Naive thymus-derived CD8-positive, alpha-beta T cell (primary cell): ENCODE data around the gene SEC14L2. TPM values are rescaled to one million over a fixed set of nuclear protein-coding genes. Genes with fewer than 3 reads are reported as not detected.

Source experiments
- ATAC-seq, 2 donors: fragments of 150-1000 bp; cut with Tn5 transposase in 1 of 2; sonication (Bioruptor Pico), chemical (Tn5 transposase) in 1 of 2; 1 replicate in 1 of 2; 2 replicates in 1 of 2; pipeline ENCODE4 v1.10.0; 2021; ENCODE audit warnings: mild to moderate bottlenecking in 2 of 2, moderate library complexity in 2 of 2
- POLR2A ChIA-PET: fragments of 350-600 bp; sonication (Branson Sonifier 250); formaldehyde crosslinking; loops from one replicate; lab custom pipeline; 2021; ENCODE audit warnings: antibody characterized with exemption; lab: Charles Lee
- DNase-seq, 10 donors: peaks; one replicate each; pipeline versions ENCODE4 v3.0.0 to v3.0.0-alpha.2; 2020 to 2022
- H3K27ac Mint-ChIP-seq, 10 donors: one replicate each; pipeline ENCODE4 v1.8.0; 2020 to 2022; ENCODE audit warnings: mild to moderate bottlenecking in 10 of 10, mixed read lengths in 10 of 10, moderate library complexity in 4 of 10, inconsistent platforms in 1 of 10
- H3K27me3 Mint-ChIP-seq, 5 donors: one replicate each; pipeline ENCODE4 v1.8.0; 2021 to 2022; ENCODE audit warnings: mixed read lengths in 5 of 5
- H3K36me3 Mint-ChIP-seq, 3 donors: one replicate each; pipeline ENCODE4 v1.8.0; 2020 to 2022; ENCODE audit warnings: mixed read lengths in 3 of 3, mild to moderate bottlenecking in 2 of 3, inconsistent platforms in 1 of 3
- H3K4me1 Mint-ChIP-seq, 4 donors: one replicate each; pipeline ENCODE4 v1.8.0; 2021 to 2022; ENCODE audit warnings: mixed read lengths in 4 of 4
- H3K4me3 Mint-ChIP-seq, 10 donors: one replicate each; pipeline ENCODE4 v1.8.0; 2020 to 2022; ENCODE audit warnings: mild to moderate bottlenecking in 10 of 10, mixed read lengths in 10 of 10, moderate library complexity in 6 of 10, inconsistent platforms in 1 of 10
- H3K9me3 Mint-ChIP-seq, 9 donors: one replicate each; pipeline ENCODE4 v1.8.0; 2020 to 2022; ENCODE audit warnings: mixed read lengths in 9 of 9, mild to moderate bottlenecking in 3 of 9, inconsistent platforms in 1 of 9, moderate library complexity in 1 of 9
- polyA plus RNA-seq, 3 donors: library from polyadenylated mRNA; unstranded; fragments of 300-500 nt; fragmentation: Illumina TruSeq; gene quantifications; one replicate each; pipeline ENCODE4 v1.2.3, GENCODE V29; 2021
- total RNA-seq, 8 experiments: library from RNA in 2 of 8; stranded (reverse) in 2 of 8; gene quantifications; one replicate each; pipeline ENCODE4 v1.2.3 and lab custom pipeline; 2021 to 2026

SEC14L2 gene
- total and polyA plus RNA-seq, 5 experiments from 2014 or later = 16.8 to 25.9 (median 19.9) TPM

DNA sequence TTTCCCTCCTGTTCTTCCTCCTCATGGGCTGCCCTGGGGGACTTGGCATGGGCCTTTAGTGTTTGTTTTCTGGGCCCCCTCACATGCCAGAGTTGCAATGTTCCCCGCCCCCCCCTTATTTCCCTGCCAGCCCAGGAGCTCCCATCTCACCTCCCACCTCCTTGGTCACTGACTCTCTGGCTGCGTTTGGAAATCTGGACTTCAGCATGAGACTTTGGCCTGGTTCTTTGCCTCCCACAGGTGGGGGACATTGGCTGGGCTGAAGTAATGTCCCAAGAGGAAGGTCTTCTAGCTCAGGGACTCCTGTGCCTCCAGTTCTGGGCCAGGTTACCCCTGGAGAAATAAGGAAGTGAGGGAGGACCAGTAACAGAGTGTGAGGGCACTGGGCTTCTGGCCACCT lies 35.7 kb downstream of the SEC14L2 start:
- Mint-ChIP-seq H3K4me3 (no peak overlapping the region), H3K27ac (peak overlapping the region in 6 of 10 donors; percentile 65 to 100 (median 90)), H3K36me3 (peaks cover 7 to 13% (median 9%) of the 10 kb centered on the region in 3 donors), H3K27me3 (peaks cover 0 to 3% (median 0%) of the 10 kb centered on the region in 5 donors), H3K4me1 (peaks cover 15 to 31% (median 20%) of the 10 kb centered on the region in 4 donors), H3K9me3 (peaks cover 0 to 15% (median 11%) of the 10 kb centered on the region in 9 donors)
- ATAC-seq (no peak), DNase-seq (no peak)
- POLR2A ChIA-PET = interaction anchor here (5.1 to 6.4 kb wide), 2 partner anchors 8 to 35 kb away, joined by 32 to 89 read pairs; partner anchors contain the start of genes MTFP1 and SEC14L2

DNA sequence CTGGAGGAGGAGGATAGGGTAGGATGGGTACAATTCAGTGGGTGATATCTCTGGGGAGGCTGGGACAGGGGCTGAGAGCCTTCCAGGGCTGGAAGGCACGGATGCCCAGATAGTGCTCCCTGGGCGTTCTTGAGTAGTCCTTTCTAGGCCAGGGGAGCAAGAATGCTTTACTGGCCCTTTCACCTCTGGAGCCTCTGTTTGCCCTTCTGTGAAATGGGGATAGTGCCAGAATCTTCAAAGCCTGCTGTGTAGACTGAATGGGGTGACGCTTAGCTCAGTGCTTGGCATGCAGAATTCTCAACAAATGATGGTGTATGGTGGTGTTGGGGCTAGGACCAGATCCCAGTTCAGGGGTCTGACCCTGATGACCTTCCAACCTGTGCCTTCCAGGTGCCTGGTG lies 36.4 kb downstream of the SEC14L2 start:
- peaks cover 0 to 15% (median 11%) of the 10 kb centered on the region in 9 donors for H3K9me3 Mint-ChIP-seq
- ATAC-seq = no peak
- no peak overlapping the region for H3K4me3 Mint-ChIP-seq
- peak overlapping the region in 9 of 10 donors; percentile 65 to 100 (median 100) for H3K27ac Mint-ChIP-seq
- H3K4me1 Mint-ChIP-seq = peaks cover 15 to 29% (median 18%) of the 10 kb centered on the region in 4 donors
- DNase-seq = no peak
- H3K36me3 Mint-ChIP-seq = peaks cover 7 to 11% (median 10%) of the 10 kb centered on the region in 3 donors
- POLR2A ChIA-PET = interaction anchor here (1.7 to 6.4 kb wide), 3 partner anchors 9 to 40 kb away, joined by 4 to 89 read pairs (median 32); partner anchors contain the start of genes MTFP1 and SEC14L2
- H3K27me3 Mint-ChIP-seq = peaks cover 1 to 6% (median 3%) of the 10 kb centered on the region in 5 donors

DNA sequence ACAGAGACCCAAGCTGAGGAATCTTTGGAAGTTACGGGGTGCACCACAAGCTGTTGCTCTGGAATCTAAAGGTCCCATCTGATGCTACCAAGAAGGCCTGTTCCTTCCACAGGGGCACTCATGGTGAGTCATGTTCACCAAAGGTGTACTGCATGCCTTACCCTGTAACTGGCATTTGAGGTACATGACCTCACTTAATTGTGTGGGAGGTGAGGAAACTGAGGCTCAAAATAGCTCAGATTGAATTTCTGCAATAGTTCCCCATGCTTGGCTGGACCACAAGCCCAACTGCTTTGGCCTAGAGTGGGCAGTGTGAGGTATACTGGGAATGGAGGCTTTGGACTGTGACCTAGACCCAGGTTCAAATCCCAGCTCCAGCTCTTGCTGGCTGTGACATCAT lies 37.0 kb downstream of the SEC14L2 start:
- H3K36me3 Mint-ChIP-seq = peaks cover 5 to 16% (median 7%) of the 10 kb centered on the region in 3 donors
- no peak overlapping the region for H3K4me3 Mint-ChIP-seq
- DNase-seq (no peak), ATAC-seq (no peak)
- peak overlapping the region in 9 of 10 donors; percentile 74 to 100 (median 100) for H3K27ac Mint-ChIP-seq
- peaks cover 15 to 29% (median 18%) of the 10 kb centered on the region in 4 donors for H3K4me1 Mint-ChIP-seq
- POLR2A ChIA-PET = interaction anchor here (0.6 to 6.4 kb wide), 4 partner anchors 9 to 41 kb away, joined by 3 to 89 read pairs (median 18); partner anchors contain the start of genes MTFP1 and SEC14L2
- peaks cover 7 to 12% (median 8%) of the 10 kb centered on the region in 5 donors for H3K27me3 Mint-ChIP-seq
- H3K9me3 Mint-ChIP-seq = peaks cover 0 to 15% (median 12%) of the 10 kb centered on the region in 9 donors

DNA sequence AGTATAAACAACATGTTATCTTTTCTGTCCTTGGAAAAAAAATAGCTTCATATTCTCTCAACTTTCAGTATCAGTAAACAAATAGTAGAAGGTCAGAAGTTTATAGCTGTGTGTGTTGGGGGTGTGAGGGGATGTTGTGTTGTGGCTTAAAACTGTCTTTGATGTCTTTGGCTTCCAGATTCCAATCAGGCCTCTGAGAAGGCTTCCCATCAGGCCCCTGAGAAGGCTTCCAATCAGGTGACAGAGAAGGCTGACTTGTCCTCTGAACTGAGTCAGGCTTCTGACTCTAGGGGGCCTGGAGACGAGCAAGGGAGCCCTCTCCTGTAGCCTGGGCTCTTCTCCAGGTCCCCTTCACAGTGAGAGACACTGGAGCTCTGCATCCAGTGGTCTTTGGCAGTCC lies 38.0 kb downstream of the SEC14L2 start:
- peaks cover 0 to 16% (median 7%) of the 10 kb centered on the region in 3 donors for H3K36me3 Mint-ChIP-seq
- peak overlapping the region in 2 of 10 donors; percentile 73 to 77 for H3K4me3 Mint-ChIP-seq
- H3K4me1 Mint-ChIP-seq = peaks cover 15 to 29% (median 18%) of the 10 kb centered on the region in 4 donors
- ATAC-seq (peak in 1 of 2 donors; percentile 1), DNase-seq (no peak)
- POLR2A ChIA-PET = interaction anchor here (0.9 to 6.4 kb wide), 7 partner anchors 10 to 140 kb away, joined by 3 to 89 read pairs (median 3); partner anchors contain the start of genes MTFP1 and SEC14L2
- peak overlapping the region; percentile 74 to 100 (median 100) for H3K27ac Mint-ChIP-seq
- H3K9me3 Mint-ChIP-seq = peaks cover 0 to 15% (median 12%) of the 10 kb centered on the region in 9 donors
- H3K27me3 Mint-ChIP-seq = peaks cover 8 to 23% (median 10%) of the 10 kb centered on the region in 5 donors

DNA sequence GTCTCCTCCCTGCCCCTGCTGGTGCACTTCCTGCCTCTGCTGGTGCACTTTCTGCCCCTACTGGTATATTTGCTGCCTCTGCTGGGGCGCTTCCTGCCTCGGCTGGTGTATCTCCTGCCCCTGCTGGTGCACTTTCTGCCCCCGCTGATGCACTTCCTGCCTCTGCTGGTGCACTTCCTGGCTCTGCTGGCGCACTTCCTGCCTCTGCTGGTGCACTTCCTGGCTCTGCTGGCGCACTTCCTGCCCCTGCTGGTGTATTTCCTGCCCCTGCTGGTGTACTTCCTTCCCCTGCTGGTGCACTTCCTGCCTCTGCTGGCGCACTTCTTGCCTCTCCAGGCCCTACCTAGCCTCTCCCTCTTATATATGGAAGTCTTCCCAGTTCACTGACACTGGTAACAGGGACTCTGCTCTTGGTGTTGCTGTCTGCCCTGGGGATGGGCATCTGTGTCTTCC lies 38.9 kb downstream of the SEC14L2 start:
- POLR2A ChIA-PET = interaction anchor here (0.6 to 6.4 kb wide), 9 partner anchors 10 to 109 kb away, joined by 3 to 89 read pairs (median 4); partner anchors contain the start of genes CCDC157, MTFP1, SEC14L2 and SF3A1
- H3K27ac Mint-ChIP-seq = peak overlapping the region; percentile 94 to 100 (median 100)
- H3K36me3 Mint-ChIP-seq = peaks cover 0 to 16% (median 7%) of the 10 kb centered on the region in 3 donors
- peak overlapping the region; percentile 73 to 93 (median 84) for H3K4me3 Mint-ChIP-seq
- DNase-seq (peak; percentile 75 to 98 (median 92)), ATAC-seq (peak; percentile 91)
- peaks cover 0 to 15% (median 12%) of the 10 kb centered on the region in 9 donors for H3K9me3 Mint-ChIP-seq
- H3K4me1 Mint-ChIP-seq = peaks cover 12 to 23% (median 18%) of the 10 kb centered on the region in 4 donors
- peaks cover 13 to 30% (median 16%) of the 10 kb centered on the region in 5 donors for H3K27me3 Mint-ChIP-seq

DNA sequence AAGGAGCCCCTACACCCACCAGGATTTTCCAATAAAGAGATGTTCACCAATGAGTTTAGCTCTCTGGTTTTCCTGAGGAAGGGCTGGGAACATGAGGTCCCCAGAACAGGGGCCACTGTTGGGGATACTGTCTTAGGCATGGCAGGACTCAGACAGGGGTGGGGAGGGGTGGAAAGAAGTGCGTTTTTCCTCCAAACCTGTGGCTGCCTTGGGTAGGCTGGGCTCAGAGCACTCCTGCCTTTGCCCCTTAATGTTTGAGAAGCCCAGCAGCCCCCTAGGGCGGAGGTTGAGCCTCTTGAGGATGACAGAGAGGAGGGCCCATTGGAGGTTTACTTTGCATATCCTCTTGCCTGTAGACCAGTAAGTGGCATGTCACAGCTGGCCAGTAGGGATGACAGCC lies 39.4 kb downstream of the SEC14L2 start:
- peak in 1 of 10 donors; percentile 35 for DNase-seq
- POLR2A ChIA-PET = interaction anchor here (0.6 to 6.4 kb wide), 9 partner anchors 9 to 109 kb away, joined by 3 to 89 read pairs (median 4); partner anchors contain the start of genes CCDC157, MTFP1, SEC14L2 and SF3A1
- ATAC-seq = peak in 1 of 2 donors; percentile 2
- peak overlapping the region; percentile 94 to 100 (median 100) for H3K27ac Mint-ChIP-seq
- peak overlapping the region; percentile 73 to 93 (median 84) for H3K4me3 Mint-ChIP-seq
- peaks cover 12 to 23% (median 20%) of the 10 kb centered on the region in 4 donors for H3K4me1 Mint-ChIP-seq
- peaks cover 0 to 15% (median 12%) of the 10 kb centered on the region in 9 donors for H3K9me3 Mint-ChIP-seq
- peaks cover 0 to 16% (median 7%) of the 10 kb centered on the region in 3 donors for H3K36me3 Mint-ChIP-seq
- H3K27me3 Mint-ChIP-seq = peaks cover 17 to 34% (median 20%) of the 10 kb centered on the region in 5 donors

DNA sequence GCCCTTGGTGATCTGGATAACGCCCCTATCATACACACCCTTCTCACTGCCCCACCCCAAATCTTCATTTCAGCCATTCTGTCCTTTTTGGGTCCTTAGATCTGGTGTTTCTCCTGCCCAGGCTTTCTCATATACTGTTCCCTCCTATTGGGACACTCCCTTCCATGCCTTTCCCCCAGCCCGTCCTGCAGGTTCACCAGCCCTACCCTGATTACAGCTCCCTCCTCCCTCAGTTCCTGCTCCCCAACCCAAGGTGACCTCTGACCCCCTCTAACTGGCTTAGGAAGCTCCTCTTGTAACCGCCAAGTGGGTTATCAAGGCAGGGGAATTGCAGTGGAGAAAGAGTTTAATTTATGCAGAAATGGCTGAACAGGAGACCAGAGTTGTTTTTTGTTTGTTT lies 41.7 kb downstream of the SEC14L2 start:
- Mint-ChIP-seq H3K4me1 (peaks cover 17 to 38% (median 33%) of the 10 kb centered on the region in 4 donors), H3K4me3 (peak overlapping the region in 1 of 10 donors; percentile 1), H3K9me3 (peaks cover 0 to 31% (median 14%) of the 10 kb centered on the region in 9 donors), H3K36me3 (peaks cover 0 to 16% (median 11%) of the 10 kb centered on the region in 3 donors), H3K27ac (peak overlapping the region in 7 of 10 donors; percentile 19 to 100 (median 84)), H3K27me3 (peaks cover 27 to 52% (median 28%) of the 10 kb centered on the region in 5 donors)
- POLR2A ChIA-PET = interaction anchor here (0.7 kb wide), 1 partner anchor 644 kb away, joined by 3 read pairs; no protein-coding TSS in a partner anchor
- ATAC-seq = no peak
- no peak for DNase-seq

DNA sequence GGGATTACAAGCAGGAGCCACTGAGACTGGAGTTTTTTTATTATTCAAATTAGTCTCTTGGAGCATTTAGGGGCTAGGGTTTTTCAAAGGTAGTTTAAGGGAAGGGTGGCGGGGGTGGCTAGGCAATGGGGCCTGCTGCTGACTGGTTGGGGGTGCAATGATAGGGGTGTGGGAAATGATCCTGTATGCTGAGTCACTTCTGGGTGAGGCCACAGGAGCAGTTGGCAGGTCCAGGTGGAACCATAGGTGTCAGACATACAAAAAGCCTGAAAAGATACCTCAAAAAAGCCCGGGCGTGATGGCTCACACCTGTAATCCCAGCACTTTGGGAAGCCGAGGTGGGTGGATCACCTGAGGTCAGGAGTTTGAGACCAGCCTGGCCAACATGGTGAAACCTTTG lies 42.4 kb downstream of the SEC14L2 start:
- peaks cover 0 to 31% (median 14%) of the 10 kb centered on the region in 9 donors for H3K9me3 Mint-ChIP-seq
- POLR2A ChIA-PET = no interaction called here
- H3K4me1 Mint-ChIP-seq = peaks cover 17 to 36% (median 33%) of the 10 kb centered on the region in 4 donors
- no peak overlapping the region for H3K4me3 Mint-ChIP-seq
- ATAC-seq = no peak
- peak overlapping the region in 4 of 10 donors; percentile 41 to 83 (median 78) for H3K27ac Mint-ChIP-seq
- DNase-seq = no peak
- H3K27me3 Mint-ChIP-seq = peaks cover 28 to 52% (median 30%) of the 10 kb centered on the region in 5 donors
- peaks cover 0 to 16% (median 11%) of the 10 kb centered on the region in 3 donors for H3K36me3 Mint-ChIP-seq

DNA sequence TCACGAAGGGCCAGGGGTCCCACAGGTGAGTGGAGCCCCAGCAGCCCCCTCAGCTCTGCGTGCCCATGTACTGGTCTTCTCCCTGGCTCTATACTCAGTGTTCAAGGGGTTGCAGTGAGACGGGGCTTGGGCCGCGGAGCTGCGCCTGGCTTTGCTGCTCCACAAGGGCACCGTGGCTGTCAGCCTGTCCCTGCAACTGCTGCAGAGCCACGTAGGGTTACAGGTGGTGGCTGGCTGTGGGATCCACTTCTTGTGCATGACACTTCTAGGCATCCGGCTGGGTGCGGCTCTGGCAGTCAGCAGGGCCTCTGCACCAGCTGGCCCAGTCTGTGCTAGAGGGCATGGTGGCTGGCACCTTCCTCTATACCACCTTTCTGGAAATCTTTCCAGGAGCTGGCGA lies 43.0 kb downstream of the SEC14L2 start:
- H3K27ac Mint-ChIP-seq = peak overlapping the region in 5 of 10 donors; percentile 9 to 76 (median 52)
- ATAC-seq = no peak
- H3K9me3 Mint-ChIP-seq = peaks cover 0 to 31% (median 14%) of the 10 kb centered on the region in 9 donors
- peaks cover 15 to 32% (median 29%) of the 10 kb centered on the region in 4 donors for H3K4me1 Mint-ChIP-seq
- no peak overlapping the region for H3K4me3 Mint-ChIP-seq
- DNase-seq = no peak
- POLR2A ChIA-PET = no interaction called here
- peaks cover 0 to 16% (median 11%) of the 10 kb centered on the region in 3 donors for H3K36me3 Mint-ChIP-seq
- peaks cover 28 to 56% (median 35%) of the 10 kb centered on the region in 5 donors for H3K27me3 Mint-ChIP-seq

DNA sequence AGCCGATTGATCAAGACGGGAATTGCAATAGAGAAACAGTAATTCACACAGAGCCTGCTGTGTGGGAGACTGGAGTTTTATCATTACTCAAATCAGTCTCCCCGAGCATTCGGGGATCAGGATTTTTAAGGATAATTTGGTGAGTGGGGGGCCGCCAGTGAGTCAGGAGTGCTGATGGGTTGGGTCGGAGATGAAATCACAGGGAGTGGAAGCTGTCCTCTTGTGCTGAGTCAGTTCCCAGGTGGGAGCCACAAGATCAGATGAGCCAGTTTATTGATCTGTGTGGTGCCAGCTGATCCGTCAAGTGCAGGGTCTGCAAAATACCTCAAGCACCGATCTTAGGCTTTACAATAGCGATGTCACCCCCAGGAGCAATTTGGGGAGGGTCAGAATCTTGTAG lies 44.3 kb downstream of the SEC14L2 start:
- peaks cover 36 to 67% (median 40%) of the 10 kb centered on the region in 5 donors for H3K27me3 Mint-ChIP-seq
- DNase-seq (no peak), ATAC-seq (no peak)
- peak overlapping the region in 5 of 10 donors; percentile 2 to 76 (median 68) for H3K27ac Mint-ChIP-seq
- POLR2A ChIA-PET = no interaction called here
- peaks cover 0 to 11% (median 7%) of the 10 kb centered on the region in 3 donors for H3K36me3 Mint-ChIP-seq
- H3K9me3 Mint-ChIP-seq = peaks cover 0 to 22% (median 5%) of the 10 kb centered on the region in 9 donors
- peaks cover 9 to 22% (median 18%) of the 10 kb centered on the region in 4 donors for H3K4me1 Mint-ChIP-seq
- no peak overlapping the region for H3K4me3 Mint-ChIP-seq

DNA sequence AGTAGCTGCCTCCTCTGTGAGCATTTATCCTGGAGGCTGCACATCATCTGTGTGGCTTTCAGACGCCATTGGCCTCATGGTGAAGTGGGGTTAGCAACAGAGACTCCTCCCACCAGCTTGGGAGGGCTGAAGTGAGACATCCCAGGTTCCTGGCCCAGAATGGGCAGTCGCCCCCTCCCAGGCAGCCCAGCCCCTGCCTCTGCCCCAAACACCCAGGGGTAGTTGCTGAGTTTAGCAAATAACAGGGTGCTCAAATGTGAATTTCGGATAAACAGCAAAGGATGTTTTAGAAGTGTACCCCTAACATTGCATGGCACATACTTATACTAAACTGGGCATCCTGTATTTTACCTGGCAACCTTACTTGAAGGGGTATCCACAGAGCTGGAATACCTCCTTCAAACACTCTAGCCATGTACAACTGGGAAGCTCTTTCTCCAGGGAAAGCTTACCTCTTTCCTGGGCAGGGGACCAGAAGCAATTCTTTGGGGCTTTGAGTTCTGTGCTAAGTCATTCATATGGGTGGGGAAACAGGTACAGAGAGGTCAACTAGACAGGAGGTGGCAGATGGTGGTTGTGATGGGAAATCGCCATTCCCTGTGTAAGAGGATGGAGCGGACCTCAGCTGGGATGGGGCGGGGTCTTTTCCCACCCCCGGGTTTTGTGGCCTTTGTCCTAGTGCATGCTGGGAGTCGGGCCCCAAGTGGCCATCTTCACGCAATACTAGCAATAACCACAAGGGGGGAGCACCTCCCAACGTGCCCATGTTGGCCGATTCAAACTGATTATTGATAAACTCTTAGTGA lies 48.0 kb downstream of the SEC14L2 start:
- DNase-seq (peak in 5 of 10 donors; percentile 27 to 65 (median 49)), ATAC-seq (peak; percentile 34 to 52)
- POLR2A ChIA-PET = interaction anchor here (0.9 to 2.4 kb wide), 3 partner anchors 9 to 47 kb away, joined by 3 to 10 read pairs (median 6); no protein-coding TSS in a partner anchor
- H3K9me3 Mint-ChIP-seq = peaks cover 0 to 16% (median 3%) of the 10 kb centered on the region in 9 donors
- no peak overlapping the region for H3K4me3 Mint-ChIP-seq
- peaks cover 34 to 78% (median 48%) of the 10 kb centered on the region in 5 donors for H3K27me3 Mint-ChIP-seq
- peaks cover 7 to 21% (median 15%) of the 10 kb centered on the region in 4 donors for H3K4me1 Mint-ChIP-seq
- peaks cover 0 to 4% (median 2%) of the 10 kb centered on the region in 3 donors for H3K36me3 Mint-ChIP-seq
- peak overlapping the region in 3 of 10 donors; percentile 41 to 87 (median 59) for H3K27ac Mint-ChIP-seq
